Kidney (tissue), 14 donors: ENCODE data around the gene SNX10. TPM values are rescaled to one million over a fixed set of nuclear protein-coding genes. Genes with fewer than 3 reads are reported as not detected.
A peak's percentile ranks its signal among the peaks of the same experiment; 100 is the strongest.

Experiments
- DNase-seq, 5 donors: peaks; one replicate each; pipeline ENCODE4 v3.0.0-alpha.2; 2013 to 2020
- FAIRE-seq: peaks from 2 replicates; lab custom pipeline; 2012; peaks lifted over from hg19 to GRCh38; lab: Jason Lieb, UNC
- H3K27ac ChIP-seq, 2 donors: one replicate each; pipeline ENCODE4 v1.7.0; 2013; ENCODE audit warnings: low read depth in 2 of 2, low read length in 2 of 2, inconsistent platforms in 1 of 2
- H3K27me3 ChIP-seq: one replicate; pipeline ENCODE4 v1.7.1; 2013; ENCODE audit warnings: low read length, inconsistent platforms; ENCODE audit not compliant: control insufficient read depth, insufficient read depth
- H3K36me3 ChIP-seq, 3 donors: one replicate each; pipeline versions ENCODE4 v1.7.0 to v1.7.1; 2013; ENCODE audit warnings: low read length in 3 of 3, control low read depth in 1 of 3, inconsistent platforms in 1 of 3; ENCODE audit not compliant: insufficient read depth in 3 of 3, control insufficient read depth in 2 of 3
- H3K4me1 ChIP-seq, 3 donors: one replicate each; pipeline versions ENCODE4 v1.7.0 to v1.7.1; 2013; ENCODE audit warnings: low read length in 3 of 3, inconsistent platforms in 1 of 3, low read depth in 1 of 3; ENCODE audit not compliant: control insufficient read depth in 2 of 3, insufficient read depth in 2 of 3
- H3K4me3 ChIP-seq, 3 donors: one replicate each; pipeline versions ENCODE4 v1.7.0 to v1.8.1; 2013; ENCODE audit warnings: low read length in 3 of 3, control low read depth in 1 of 3, inconsistent platforms in 1 of 3
- H3K9ac ChIP-seq, 3 donors: one replicate each; pipeline versions ENCODE4 v1.7.0 to v1.7.1; 2013; ENCODE audit warnings: low read length in 3 of 3, control low read depth in 1 of 3, inconsistent platforms in 1 of 3
- H3K9me3 ChIP-seq, 3 donors: one replicate each; pipeline versions ENCODE4 v1.7.0 to v1.7.1; 2013; ENCODE audit warnings: low read length in 3 of 3, control low read depth in 1 of 3, inconsistent platforms in 1 of 3; ENCODE audit not compliant: control insufficient read depth in 2 of 3, insufficient read depth in 1 of 3
- intact Hi-C: fragments of 100-400 bp; cut with DNase I; formaldehyde crosslinking; loops from one replicate; pipeline ENCODE4 v1.11.1; 2022
- polyA plus RNA-seq: library from polyadenylated mRNA; stranded (reverse); fragments of 350-450 nt; fragmentation: Illumina TruSeq; extraction: RNeasy Lipid Tissue Mini Kit (QIAGEN cat#74804); gene quantifications from one replicate; pipeline ENCODE4 v1.2.3, GENCODE V29; 2014; ENCODE audit warnings: low read depth, low replicate concordance; ENCODE audit not compliant: insufficient read depth
- total RNA-seq: library from RNA; stranded (reverse); fragmentation: NEBNext Ultra II Directional; extraction: Animal tissue kit (Norgen Biotek cat#: 25700); gene quantifications from one replicate; pipeline ENCODE4 v1.2.1, GENCODE V29; 2021
- TF ChIP-seq, protein P1 (sequence below): IDR thresholded peaks from 3 replicates; pipeline ENCODE4 v1.5.1; 2012; ENCODE audit warnings: mild to moderate bottlenecking, moderate library complexity, borderline replicate concordance; ENCODE audit not compliant: insufficient read depth; ENCODE audit errors: extremely low read depth
- donor health status: control.
- donor health status: control.
- donor health status: control.
- donor health status: control.
- donor health status: control.
- donor health status: DM: yes; HTN: yes; CAD: no.
- donor health status: Normal renal cell carcinoma (clear cell type).

SNX10 gene
- total and polyA plus RNA-seq, 2 donors from 2014 or later, result 30.1 to 72.0 TPM

DNA sequence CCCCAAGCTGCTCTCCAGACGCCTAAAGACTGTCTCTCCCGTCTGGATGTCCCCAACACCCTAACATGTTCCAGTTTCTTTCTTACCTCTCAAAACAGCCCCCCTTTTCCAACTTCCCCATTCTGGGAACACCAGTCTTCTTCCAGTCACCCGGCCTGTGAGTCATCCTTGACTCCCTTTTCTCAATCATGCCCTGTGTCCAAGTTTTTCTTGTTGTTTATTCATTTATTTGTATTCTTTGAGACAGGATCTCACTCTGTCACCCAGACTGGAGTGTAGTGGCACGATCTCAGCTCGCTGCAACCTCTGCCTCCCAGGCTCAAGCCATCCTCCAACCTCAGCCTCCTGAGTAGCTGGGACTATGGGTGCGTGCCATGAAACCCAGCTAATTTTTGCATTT lies 15.6 kb downstream of the SNX10 start:
- no peak overlapping the region for H3K4me3 ChIP-seq
- TF ChIP-seq, protein P1, sequence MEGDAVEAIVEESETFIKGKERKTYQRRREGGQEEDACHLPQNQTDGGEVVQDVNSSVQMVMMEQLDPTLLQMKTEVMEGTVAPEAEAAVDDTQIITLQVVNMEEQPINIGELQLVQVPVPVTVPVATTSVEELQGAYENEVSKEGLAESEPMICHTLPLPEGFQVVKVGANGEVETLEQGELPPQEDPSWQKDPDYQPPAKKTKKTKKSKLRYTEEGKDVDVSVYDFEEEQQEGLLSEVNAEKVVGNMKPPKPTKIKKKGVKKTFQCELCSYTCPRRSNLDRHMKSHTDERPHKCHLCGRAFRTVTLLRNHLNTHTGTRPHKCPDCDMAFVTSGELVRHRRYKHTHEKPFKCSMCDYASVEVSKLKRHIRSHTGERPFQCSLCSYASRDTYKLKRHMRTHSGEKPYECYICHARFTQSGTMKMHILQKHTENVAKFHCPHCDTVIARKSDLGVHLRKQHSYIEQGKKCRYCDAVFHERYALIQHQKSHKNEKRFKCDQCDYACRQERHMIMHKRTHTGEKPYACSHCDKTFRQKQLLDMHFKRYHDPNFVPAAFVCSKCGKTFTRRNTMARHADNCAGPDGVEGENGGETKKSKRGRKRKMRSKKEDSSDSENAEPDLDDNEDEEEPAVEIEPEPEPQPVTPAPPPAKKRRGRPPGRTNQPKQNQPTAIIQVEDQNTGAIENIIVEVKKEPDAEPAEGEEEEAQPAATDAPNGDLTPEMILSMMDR, result no peak
- no peak overlapping the region for H3K9ac ChIP-seq
- H3K36me3 ChIP-seq, result no peaks in the 10 kb centered on the region
- peaks cover 0 to 13% (median 0%) of the 10 kb centered on the region in 3 donors for H3K4me1 ChIP-seq
- no peak for DNase-seq
- intact Hi-C loops, result no loop called here
- no peaks in the 10 kb centered on the region for H3K9me3 ChIP-seq
- no peaks in the 10 kb centered on the region for H3K27me3 ChIP-seq
- peak overlapping the region in 1 of 2 donors; percentile 61 for H3K27ac ChIP-seq
- no peak for FAIRE-seq

DNA sequence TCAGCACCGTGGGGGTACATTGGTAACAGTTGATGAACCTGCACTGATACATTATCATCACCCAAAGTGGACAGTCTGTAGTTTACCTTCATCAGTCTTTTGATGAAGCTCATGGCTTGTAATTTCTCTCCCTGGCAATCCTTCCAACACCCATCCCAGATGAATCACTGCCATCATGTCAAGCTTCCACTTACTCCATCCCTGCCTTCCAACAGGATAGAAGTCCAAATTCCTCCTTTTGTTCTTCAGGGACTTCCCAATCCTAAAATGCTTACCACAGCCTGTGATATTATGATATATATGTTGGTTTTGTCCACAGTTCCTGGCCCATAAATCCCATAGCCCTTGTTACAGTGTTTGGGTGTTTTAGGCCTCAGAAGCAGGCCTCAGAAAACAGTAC lies 16.1 kb downstream of the SNX10 start:
- intact Hi-C loops, result no loop called here
- peaks cover 0 to 13% (median 0%) of the 10 kb centered on the region in 3 donors for H3K4me1 ChIP-seq
- FAIRE-seq (no peak), DNase-seq (no peak)
- no peak overlapping the region for H3K9ac ChIP-seq
- H3K36me3 ChIP-seq, result no peaks in the 10 kb centered on the region
- H3K4me3 ChIP-seq, result no peak overlapping the region
- peak overlapping the region; percentile 25 to 61 for H3K27ac ChIP-seq
- H3K27me3 ChIP-seq, result no peaks in the 10 kb centered on the region
- TF ChIP-seq, protein P1, result no peak
- no peaks in the 10 kb centered on the region for H3K9me3 ChIP-seq

DNA sequence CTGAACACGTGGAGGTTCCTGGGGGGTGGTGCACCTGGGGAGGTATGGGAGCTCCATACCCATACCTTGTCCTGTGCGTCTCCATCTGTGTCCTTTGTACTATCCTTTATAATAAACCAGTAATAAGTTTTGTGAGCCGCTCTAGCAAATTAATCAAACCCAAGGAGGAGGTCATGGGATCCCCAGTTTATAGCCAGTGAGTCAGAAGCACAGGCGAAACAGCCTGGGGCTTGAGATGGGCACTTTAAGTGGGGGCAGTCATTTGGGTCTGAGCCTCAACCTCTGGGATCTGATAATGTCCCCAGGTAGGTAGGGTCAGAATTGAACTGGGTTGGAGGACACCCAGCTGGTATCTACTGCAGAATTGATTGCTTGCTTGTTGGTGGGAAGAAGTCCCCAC lies 16.9 kb downstream of the SNX10 start:
- no peaks in the 10 kb centered on the region for H3K9me3 ChIP-seq
- FAIRE-seq (no peak), DNase-seq (no peak)
- no peaks in the 10 kb centered on the region for H3K36me3 ChIP-seq
- no peak overlapping the region for H3K4me3 ChIP-seq
- H3K4me1 ChIP-seq, result peaks cover 0 to 10% (median 0%) of the 10 kb centered on the region in 3 donors
- intact Hi-C loops, result no loop called here
- TF ChIP-seq, protein P1, result no peak
- no peaks in the 10 kb centered on the region for H3K27me3 ChIP-seq
- H3K27ac ChIP-seq, result peak overlapping the region; percentile 29 to 61
- no peak overlapping the region for H3K9ac ChIP-seq

DNA sequence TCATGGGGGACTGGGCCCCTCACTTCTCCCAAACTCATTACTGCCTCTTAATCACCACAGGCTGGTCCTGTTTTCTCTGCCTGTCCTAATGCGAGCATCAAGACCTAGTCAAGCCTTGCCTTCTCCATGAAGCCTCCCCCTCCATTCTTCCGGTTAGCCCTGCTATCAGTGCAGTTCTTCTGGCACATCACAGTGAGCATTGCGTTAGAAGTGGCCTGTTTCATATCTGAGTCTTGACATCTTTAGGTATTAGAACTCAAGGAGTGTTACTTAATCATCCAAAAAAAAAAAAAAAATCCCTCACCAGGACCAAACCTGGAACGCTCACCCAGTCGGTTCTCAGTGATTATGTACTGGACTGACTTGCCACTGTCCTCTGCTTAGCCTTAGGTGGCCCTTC lies 17.4 kb downstream of the SNX10 start:
- FAIRE-seq (no peak), DNase-seq (no peak)
- Histone ChIP-seq H3K9ac (no peak overlapping the region), H3K27me3 (no peaks in the 10 kb centered on the region), H3K4me1 (peaks cover 0 to 6% (median 0%) of the 10 kb centered on the region in 3 donors), H3K27ac (peak overlapping the region; percentile 17 to 29), H3K36me3 (no peaks in the 10 kb centered on the region), H3K9me3 (no peaks in the 10 kb centered on the region), H3K4me3 (no peak overlapping the region)
- TF ChIP-seq, protein P1, result no peak
- intact Hi-C loops, result no loop called here
